Muscle of arm (tissue), 12 donors: ENCODE measurements around the gene NID1. TPM values are rescaled to one million over a fixed set of nuclear protein-coding genes. Genes with fewer than 3 reads are reported as not detected.
A peak's percentile ranks its signal among the peaks of the same experiment; 100 is the strongest.
"Not testable (repeated sequence)": the region's sequence is repeated elsewhere in the genome, so short reads cannot be mapped to it uniquely, and the experiment has no call there.

Experiments used
- DNase-seq: peaks from one replicate; pipeline ENCODE4 v3.0.0-alpha.2; 2013
- polyA plus RNA-seq, 12 donors: library from polyadenylated mRNA; unstranded; fragments of 120-200 nt; gene quantifications; one replicate each; pipeline ENCODE4 v1.2.1, GENCODE V29; 2013; ENCODE audit not compliant: insufficient read length in 12 of 12

The NID1 gene
- polyA plus RNA-seq, 12 donors: 154 to 314 (median 260) TPM

GRCh38 chr1:235999259-235999925 is 65.5 kb downstream of the NID1 start:
- DNase-seq: no peak

DNA sequence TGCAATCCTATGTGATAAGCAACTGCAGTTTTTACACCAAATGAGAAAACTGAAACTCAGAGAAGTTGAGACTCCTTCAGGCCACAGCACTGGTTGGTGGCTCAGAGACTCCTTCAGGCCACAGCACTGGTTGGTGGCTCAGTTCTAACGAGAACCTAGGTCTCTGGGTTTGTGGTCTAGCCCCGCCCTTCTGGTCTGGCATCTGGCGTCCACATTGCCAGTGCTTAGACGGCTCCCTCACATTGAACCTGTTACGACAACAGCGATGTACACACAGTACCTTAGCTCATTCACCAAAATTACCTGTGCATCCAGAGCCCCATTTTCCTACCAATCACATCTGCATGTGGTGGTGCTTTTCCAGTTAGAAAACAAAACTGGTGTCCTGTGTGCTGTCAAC is 66.1 kb downstream of the NID1 start:
- DNase-seq: no peak

DNA sequence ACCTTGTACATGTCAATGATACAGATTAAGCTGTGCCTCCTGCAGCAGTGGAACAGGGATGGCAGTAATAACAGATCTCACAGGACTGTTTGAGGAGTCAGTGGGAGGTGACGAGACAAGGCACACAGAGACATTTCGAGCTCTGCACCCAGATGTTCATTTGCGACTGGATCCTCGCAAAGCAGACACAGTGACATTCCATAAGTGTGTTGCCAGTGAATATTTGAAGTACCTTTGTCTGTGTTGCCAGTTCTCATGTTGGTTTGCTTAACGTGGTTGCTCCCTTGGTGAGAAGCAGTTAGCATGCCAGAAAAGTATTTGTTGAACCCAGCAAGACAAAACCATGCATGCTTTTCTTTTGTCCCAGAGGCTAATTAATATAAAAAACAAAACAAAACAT is 67.0 kb downstream of the NID1 start:
- DNase-seq: no peak

DNA sequence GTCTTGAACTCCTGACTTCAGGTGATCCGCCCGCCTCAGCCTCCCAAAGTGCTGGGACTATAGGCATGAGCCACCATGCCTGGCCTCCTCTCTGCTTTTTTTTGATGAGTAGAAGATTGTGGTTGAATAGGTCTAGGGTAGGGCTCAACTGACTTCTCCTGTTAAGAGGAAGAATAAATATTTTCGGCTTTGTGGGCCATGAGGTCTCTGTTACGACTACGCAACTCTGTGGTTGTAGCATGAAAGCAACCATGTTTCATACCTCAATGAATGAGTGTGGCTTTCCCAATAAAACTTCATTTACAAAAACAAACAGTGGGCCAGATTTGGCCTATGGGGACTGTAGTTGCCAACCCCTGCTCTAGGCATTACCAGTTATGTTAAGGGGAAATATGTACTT is 67.8 kb downstream of the NID1 start:
- DNase-seq: no peak

DNA sequence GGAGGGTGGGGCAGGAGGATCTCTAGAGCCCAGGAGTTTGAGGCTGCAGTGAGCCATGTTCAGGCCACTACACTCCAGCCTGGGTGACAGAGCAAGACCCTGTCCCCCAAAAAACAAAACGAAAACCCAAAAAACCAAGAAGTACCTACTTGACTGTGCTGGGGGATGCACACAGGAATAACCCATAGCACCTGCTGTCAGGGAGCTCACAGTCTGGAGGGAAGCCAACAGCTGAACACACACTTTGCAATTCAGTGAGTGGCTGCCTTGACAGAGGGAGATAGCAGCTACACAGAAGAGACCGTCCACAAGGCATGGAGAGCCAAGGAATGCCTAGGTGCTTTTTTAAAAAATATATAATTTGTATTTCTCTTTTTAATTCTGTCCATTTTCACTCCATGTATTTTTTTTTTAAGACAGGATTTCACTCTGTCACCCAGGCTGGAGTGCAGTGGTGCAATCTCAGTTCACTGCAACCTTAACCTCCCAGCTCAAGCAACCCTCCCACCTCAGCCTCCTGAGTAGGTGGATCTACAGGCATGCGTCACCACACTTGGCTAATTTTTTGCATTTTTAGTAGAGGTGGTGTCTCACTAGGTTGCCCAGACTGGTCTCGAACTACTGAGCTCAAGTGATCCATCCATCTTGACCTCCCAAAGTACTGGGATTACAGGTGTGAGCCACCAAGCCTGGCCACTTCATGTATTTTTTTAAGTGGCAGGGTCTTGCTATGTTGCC is 68.7 kb downstream of the NID1 start:
- DNase-seq: no peak

DNA sequence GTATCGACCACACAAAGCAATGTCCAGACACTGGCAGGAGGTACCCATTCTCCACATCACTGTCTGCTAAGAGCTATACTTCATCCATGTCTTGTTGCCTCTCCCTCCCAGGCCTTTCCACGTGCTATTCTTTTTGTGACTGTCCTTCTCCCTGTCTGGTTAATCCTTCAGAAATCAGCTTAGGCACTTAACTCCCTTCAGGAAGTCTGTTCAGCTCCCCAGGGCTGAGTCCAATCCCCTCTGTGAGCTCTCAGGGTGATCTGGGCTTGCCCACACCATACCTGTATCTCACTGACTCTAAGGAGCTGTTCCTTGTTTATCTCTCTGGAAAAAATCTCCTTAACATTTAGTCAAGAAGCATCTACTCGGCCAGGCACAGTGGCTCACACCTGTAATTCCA is 69.4 kb downstream of the NID1 start:
- DNase-seq: no peak

- DNase-seq: no peak
Measured at GRCh38 chr1:235993652-235994051, 71.2 kb downstream of the NID1 start.

DNA sequence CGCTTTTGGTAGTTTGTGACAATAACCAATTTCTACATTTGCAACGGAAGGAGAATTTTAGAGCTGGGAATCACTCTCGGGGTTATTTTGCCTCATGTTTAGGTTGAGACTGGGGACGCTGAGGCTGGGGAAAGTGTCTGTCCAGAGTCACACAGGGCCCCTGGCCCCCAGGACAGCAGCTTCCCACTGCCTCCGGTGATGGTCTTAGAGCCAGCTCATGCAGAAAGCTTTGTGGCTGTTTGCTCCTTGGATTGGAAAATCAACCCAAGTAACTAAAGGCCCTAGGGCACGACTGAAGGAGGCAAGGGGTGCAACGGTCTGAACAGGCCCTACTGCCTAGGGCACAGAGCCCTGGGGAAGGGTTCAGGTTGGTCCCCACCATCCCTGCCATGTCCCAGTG is 72.0 kb downstream of the NID1 start:
- DNase-seq: no peak

DNA sequence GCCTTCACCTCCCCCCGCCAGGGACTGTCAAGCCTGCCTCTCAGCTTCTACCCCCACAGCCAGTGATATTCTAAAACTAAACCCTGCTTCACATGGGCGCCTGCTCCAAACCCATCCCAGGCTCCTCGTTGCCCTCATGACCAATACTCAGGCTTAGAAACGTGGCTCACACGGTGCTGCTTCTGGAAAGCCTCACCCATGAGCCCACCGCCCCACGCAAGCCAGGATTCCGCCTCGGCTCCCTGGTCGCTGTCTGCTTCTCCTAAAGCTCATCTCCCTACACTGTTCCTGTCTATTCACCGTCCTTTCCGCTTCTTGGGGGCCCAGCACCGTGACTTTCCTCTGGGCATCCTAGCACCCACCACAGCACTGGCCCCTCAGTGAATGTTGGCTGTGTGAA is 72.5 kb downstream of the NID1 start:
- DNase-seq: no peak

- no peak for DNase-seq
Measured at GRCh38 chr1:235990330-235990795, 74.5 kb downstream of the NID1 start.

GRCh38 chr1:235989105-235989504 is 75.8 kb downstream of the NID1 start:
- DNase-seq: no peak

GRCh38 chr1:235986869-235987268 is 78.0 kb downstream of the NID1 start:
- no peak for DNase-seq

- DNase-seq: peak; percentile 57
Measured at GRCh38 chr1:235984041-235984825, 80.7 kb downstream of the NID1 start.

DNA sequence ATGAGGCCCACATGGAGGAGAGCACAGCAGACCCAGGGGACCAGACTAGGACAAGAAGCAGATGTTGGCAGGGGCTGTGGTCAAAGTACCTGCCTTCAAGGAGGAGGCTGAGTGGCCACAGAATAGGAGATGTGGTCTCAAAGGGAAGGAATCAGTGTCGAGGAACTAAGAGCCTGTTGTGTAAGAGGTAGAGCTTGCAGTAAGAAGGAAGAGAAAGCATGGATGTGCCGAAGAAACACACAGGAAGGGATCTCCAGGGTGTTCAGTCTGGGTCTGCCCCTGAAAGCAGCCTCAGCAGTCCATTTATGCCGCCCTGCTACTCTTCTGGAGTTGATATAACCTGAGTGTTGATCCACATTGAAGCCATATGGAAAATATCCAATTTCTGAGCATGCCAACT is 83.9 kb downstream of the NID1 start:
- no peak for DNase-seq

- no peak for DNase-seq
Measured at GRCh38 chr1:235979716-235980333, 85.1 kb downstream of the NID1 start.

DNA sequence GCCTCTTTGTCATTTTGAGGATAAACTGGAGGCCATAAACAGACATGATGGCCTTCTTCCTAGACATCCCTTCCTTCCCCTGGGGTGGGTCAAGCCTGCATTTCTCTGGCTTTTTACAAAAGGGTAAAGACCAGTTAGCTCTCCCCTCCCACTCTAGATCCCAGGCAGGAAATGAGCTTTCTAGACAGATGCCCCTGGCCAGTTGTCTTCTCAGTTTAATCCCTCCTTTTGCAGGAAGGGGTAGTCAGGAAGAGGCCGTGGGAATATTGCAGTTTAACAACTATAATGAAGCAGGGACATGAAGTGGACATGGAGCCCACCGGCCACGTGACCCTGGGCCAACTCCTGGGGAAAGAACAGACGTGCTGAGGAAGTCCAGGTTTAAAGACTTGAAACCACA is 85.7 kb downstream of the NID1 start:
- DNase-seq: no peak

DNA sequence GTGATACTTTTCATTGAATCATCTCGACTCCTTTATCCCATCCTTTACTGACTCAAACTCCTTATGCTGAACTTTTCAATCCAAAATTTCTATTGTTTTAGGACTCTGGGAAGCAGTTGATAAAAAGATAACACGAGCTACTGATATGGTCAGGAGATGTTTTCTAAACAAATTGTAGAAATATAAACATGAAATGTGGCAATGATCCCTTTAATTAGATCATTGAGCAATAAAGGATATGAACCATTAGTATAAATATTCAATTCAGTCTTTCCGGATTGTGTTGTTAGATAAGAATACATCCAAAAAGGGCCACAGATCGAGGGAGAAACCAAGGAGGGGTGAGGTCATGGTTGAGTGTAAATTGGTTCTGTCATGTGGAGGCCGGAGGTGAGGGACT is 88.4 kb downstream of the NID1 start:
- no peak for DNase-seq

- no peak for DNase-seq
Measured at GRCh38 chr1:235974616-235975015, 90.3 kb downstream of the NID1 start.

DNA sequence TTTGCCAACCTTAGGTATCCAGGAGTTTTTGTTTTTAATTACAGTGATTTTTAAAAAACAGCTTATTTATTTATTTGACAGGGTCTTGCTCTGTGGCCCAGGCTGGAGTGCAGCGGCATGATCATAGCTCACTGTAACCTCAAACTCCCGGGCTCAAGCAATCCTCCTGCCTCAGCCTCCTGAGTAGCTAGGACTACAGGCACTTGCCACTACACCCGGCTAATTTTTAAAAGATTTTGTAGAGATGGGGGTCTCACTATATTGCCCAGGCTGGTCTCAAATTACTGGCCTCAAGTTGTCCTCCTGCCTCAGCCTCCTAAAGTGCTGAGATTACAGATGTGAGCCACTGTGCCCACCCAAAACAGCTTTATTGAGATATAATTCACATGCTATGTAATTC is 92.2 kb downstream of the NID1 start:
- not testable (repeated sequence) for DNase-seq

GRCh38 chr1:235972311-235972689 is 92.6 kb downstream of the NID1 start:
- DNase-seq: peak; percentile 40

DNA sequence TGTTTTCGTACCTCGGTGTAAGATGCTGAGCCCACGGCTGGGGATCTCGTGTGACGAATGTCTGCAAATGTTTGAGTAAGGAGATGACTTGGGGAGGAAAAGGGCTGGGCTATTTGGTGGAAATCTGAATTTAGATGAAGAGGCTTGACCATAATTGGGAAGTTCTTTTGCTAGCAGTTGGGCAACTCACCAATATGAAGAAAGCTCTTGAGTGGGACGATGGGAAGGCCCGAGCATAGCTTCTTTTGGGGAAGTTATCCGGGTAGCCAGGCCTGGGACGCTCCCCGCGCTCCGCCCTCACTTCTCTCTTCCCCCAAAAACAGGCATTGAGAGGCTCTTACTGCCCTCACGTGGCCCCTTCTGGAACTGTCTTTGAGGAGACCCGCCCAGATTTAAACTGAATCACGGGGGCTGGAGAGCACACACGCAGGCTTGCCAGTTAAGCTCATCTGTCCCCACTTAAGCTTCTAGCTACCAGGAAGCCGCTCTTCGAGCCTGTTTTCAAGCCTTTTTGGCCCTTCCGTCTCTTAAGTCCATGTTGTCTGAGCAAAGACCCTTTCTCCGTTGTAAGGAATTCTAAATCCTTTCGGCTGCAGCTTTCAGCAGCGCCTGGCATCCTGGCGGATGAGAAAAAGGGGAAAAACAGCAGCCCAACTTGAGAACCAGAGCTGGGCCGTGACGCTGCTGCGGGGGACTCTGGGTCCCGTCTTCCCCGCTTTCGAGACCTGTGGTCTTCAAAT is 93.1 kb downstream of the NID1 start:
- peak; percentile 97 for DNase-seq

- no peak for DNase-seq
Measured at GRCh38 chr1:235971020-235971419, 93.9 kb downstream of the NID1 start.
